HG02623 (cell line): Measurements from ENCODE around the gene PLXNB2.

Experiments used
- ATAC-seq: cut with Tn5 transposase; IDR thresholded peaks from one replicate; pipeline ENCODE4 v1.9.1; 2021; ENCODE audit warnings: moderate library complexity; ENCODE audit not compliant: unreplicated experiment

The PLXNB2 gene

DNA sequence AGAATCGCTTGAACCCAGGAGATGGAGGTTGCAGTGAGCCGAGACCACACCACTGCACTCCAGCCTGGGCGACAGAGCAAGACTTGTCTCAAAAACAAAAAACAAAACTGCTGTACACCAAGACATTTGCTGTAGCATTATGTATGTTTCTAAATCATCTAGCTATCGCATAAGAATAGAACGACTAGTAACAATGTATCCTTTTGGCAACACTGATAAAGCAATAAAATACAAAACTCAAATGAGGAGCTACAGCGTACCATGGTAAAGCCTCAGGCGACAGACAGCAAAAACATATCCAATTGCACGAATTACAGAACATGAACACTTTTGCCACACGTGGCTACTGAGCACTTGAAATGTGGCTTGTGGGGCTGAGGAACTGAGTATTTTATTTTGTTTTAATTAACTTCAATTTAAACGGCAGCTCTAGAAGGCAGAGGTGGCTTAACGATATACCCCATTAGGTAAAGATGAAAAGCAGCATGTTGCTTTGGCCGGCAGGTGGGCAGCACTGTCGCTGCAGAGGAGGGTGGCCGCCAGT is 65.0 kb downstream of the PLXNB2 start:
- no peak for ATAC-seq

- no peak for ATAC-seq
Measured at GRCh38 chr22:50238755-50239154, 68.7 kb downstream of the PLXNB2 start.

GRCh38 chr22:50236731-50237409 is 70.6 kb downstream of the PLXNB2 start:
- ATAC-seq: no peak

DNA sequence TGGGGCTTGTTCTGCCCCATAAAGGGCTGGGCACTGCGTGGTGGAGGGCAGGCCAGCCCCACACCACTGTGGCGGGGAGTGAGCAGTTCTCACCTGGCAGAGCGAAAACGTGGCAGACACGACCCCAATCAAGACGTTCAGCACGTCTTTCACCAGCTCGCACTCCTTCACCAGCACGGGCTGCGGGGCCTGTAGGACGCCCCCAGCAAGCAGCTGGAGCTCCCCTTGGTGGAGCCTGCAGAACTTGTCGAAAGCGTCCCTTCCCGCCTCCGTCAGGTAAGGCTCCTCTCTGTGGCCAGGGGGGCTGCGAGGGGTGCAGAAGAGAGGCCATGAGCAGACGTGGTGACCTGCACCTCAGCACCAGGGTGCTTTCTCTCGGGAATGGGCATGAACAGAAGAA is 74.2 kb downstream of the PLXNB2 start:
- no peak for ATAC-seq

DNA sequence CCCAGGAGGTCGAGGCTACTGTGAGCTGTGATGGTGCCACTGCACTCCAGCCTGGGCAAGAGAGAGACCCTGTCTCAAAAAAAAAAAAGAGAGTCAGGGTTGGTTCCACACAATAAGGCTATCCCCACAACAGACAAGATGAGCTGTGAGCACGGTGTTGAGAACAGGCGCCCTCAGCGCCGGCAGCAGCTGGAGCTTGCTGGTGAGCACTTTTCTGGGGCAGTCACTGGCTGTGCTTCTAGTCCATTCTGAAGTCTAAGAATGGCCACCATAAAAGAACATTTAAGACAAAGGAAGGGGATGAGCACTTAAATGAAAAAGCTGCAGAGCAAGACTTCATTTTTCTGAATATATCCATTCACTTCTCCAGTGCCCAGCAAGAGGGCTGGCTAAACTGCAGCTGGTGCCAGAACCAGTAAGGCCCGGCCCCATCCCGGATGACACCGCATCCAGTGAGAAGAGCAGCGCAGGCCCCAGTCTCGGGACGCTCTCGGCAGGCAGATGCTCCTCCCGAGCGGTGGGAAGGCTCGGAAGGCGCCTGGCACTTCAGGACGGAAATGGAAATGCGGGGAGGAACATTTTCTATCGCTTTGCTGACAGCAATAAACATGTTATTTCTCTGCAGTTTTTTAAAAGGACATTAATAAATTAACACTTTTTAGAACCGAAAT is 74.8 kb downstream of the PLXNB2 start:
- ATAC-seq: no peak

DNA sequence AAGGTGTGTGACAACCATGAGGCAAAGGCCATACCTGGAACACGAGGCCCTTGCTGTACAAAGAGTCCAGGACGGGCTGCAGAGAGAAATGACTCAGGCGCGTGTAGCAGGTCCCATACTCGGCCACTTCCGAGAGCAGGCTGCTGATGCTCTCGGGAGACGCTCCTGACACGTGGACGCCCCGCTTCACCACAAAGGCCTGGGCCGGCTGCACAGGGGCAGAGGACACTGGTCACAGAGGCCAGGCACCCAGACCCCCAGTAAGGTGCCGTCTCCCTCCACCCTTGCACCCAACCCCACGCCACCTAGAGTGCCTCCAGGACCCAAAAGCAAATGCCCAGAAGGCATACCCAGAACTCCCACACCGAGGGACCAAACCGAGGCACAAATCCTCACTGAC is 78.1 kb downstream of the PLXNB2 start:
- no peak for ATAC-seq

DNA sequence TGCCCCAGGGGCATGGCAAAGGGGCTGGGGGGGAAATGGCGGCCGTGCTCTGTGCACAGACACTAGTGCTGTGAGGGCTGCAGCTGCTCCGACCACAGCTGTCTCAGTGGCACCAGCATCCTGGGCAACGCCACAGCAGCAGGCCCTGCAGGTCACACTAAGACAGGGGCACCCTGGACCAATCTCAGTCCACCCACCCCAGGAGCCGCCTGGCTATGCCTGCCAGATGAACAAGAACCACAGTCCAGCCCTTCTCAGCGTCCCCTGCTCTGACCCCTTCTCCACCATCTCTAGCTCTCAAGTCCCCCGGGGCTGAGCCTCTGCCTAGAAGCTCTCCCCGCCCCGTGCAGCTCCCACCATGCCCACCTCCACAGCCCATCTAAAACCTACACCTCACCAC is 79.1 kb downstream of the PLXNB2 start:
- no peak for ATAC-seq

DNA sequence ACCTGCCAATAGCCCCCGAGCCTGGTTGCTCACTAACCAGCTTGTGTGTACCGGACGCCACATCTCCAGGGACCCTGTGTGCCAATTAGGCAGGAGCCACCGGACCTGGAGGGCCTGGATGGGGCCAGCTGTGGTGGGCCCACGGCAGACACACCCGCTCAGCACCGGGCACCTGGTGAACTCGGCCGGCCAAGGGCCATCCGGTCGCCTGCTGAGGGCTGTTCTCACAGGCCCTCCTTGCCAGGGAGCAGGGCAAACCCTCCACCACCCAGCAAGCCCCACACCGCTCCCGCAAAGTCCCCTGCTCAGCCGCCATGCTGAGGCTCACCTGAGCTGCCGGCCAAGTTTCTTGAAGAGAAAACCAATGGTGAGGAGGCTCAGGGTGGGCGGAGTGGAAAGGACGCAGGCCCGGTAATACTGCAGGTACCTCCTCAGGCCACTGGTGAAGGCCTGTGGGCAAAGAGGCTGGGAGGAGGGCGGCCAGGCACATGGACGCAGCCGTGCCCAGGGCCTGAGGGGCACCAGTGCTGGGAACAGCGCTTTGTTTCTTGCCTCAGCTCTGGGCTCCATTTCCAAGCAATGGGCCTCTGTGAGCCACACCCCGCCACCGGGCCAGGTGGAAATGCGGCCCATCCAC is 79.7 kb downstream of the PLXNB2 start:
- ATAC-seq: no peak

DNA sequence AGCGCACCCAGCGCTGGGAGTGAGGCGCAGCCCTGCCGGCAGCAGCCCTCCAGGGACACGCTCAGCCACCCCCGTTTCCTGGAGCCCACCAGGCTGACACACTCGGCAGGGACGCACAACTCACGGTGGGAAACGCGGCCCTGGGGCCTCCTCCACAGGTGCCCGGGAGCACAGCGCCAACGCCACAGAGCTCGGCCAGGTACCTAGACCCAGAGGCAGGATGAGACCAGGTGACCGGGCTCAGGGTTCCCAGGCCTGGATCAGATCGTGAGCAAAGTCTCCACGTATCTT is 80.6 kb downstream of the PLXNB2 start:
- no peak for ATAC-seq

DNA sequence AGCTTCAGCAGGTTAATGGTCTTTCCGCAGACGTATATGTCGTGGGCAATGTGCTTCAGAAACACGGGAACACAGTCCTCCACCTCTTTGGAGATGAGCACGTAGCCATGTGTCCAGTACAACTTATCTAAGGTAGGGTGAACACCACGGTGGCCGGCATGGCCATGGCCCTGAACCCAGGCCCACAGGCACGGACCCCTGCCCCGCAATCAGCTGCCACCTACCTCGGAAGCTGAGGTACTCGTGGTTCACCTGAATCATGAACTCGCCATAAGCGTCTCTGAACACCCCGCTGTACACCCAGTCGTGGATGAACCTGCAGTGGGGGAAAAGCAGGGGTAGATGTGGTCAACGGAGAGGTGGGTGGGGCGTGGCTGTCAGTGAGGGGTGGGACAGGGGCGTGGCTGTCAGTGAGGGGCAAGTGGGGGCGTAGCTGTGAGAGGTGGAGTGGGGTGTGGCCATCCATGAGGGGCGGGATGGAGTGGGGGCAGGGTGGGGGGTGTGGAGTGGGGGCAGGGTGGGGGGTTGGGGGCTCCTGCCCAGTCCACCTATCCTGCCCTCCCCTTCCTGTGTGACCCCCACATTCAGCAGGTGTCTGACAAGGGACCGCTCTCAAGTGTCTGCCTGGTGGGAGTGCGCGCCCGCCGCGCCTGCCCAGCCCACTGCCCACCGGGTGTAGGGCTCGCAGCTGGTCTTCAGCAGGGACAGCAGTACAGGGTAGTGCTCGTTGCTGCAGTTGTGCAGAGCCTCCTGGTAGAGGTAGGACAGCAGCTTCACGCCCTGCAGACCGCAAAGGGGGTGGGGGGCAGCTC is 81.2 kb downstream of the PLXNB2 start:
- no peak for ATAC-seq

GRCh38 chr22:50225200-50225969 is 82.1 kb downstream of the PLXNB2 start:
- ATAC-seq: no peak
